Heart left ventricle (tissue), 16 donors: Measurements from ENCODE around the gene TRAF3. TPM values are rescaled to one million over a fixed set of nuclear protein-coding genes. Genes with fewer than 3 reads are reported as not detected.
A peak's percentile ranks its signal among the peaks of the same experiment; 100 is the strongest.

Experiments used
- ATAC-seq, 4 donors: fragments of 200-7000 bp; cut with Tn5 transposase; one replicate each; pipeline ENCODE4 v1.9.1; 2020 to 2022; ENCODE audit warnings: moderate library complexity in 4 of 4, mild to moderate bottlenecking in 3 of 4, moderate number of reproducible peaks in 1 of 4
- DNase-seq, 5 donors: peaks; one replicate each; pipeline ENCODE4 v3.0.0-alpha.2; 2020
- H3K27ac ChIP-seq, 12 donors: fragments of 200-600 bp; sonication (generic) in 4 of 12; one replicate each; pipeline versions ENCODE4 v1.5.0 to v1.8.0; 2016 to 2022; ENCODE audit warnings: mild to moderate bottlenecking in 2 of 12
- H3K27me3 ChIP-seq, 9 donors: fragments of 200-600 bp; sonication (generic) in 2 of 9; one replicate each; pipeline versions ENCODE4 v1.5.1 to v1.8.0; 2016 to 2022; ENCODE audit warnings: mild to moderate bottlenecking in 3 of 9
- H3K36me3 ChIP-seq, 9 donors: fragments of 200-600 bp; sonication (generic) in 2 of 9; one replicate each; pipeline versions ENCODE4 v1.5.0 to v1.8.0; 2018 to 2022; ENCODE audit warnings: mild to moderate bottlenecking in 2 of 9
- H3K4me1 ChIP-seq, 12 donors: fragments of 200-600 bp; sonication (generic) in 4 of 12; one replicate each; pipeline versions ENCODE4 v1.5.0 to v1.8.0; 2016 to 2022; ENCODE audit warnings: mild to moderate bottlenecking in 3 of 12
- H3K4me3 ChIP-seq, 12 donors: fragments of 200-600 bp; sonication (generic) in 4 of 12; one replicate each; pipeline versions ENCODE4 v1.5.0 to v1.8.0; 2017 to 2022; ENCODE audit warnings: mild to moderate bottlenecking in 9 of 12, moderate library complexity in 4 of 12
- H3K9me3 ChIP-seq, 12 donors: fragments of 200-600 bp; sonication (generic) in 4 of 12; one replicate each; pipeline versions ENCODE4 v1.5.0 to v1.8.0; 2016 to 2022; ENCODE audit warnings: mild to moderate bottlenecking in 1 of 12
- CTCF ChIP-seq, 12 donors: fragments of 200-600 bp; sonication (generic) in 4 of 12; IDR thresholded peaks; one replicate each; pipeline versions ENCODE4 v1.5.0 to v1.8.0; 2018 to 2022; ENCODE audit warnings: antibody characterized with exemption in 12 of 12, mild to moderate bottlenecking in 5 of 12
- POLR2A ChIP-seq, 2 donors: fragments of 450-650 bp; IDR thresholded peaks; one replicate each; pipeline ENCODE4 v1.6.1; 2017; ENCODE audit warnings: antibody characterized with exemption in 2 of 2, mild to moderate bottlenecking in 2 of 2, moderate library complexity in 2 of 2
- WGBS, 4 donors: extraction: QIAGEN DNeasy Blood & Tissue Kit in 2 of 4; methylation state at CpG; one replicate each; pipeline versions ENCODE4 v1.1.5 to v1.1.7; 2013 to 2018; 5-methylcytosine and 5-hydroxymethylcytosine counted together
- intact Hi-C, 10 donors: fragments of 100-400 bp; cut with DNase I; formaldehyde crosslinking; loops; one replicate each; pipeline versions ENCODE4 v1.11.1 to v1.14.2; 2022
- polyA plus RNA-seq, 2 donors: library from polyadenylated mRNA; stranded (reverse); fragments of 200-250 nt; gene quantifications; one replicate each; pipeline ENCODE4 v1.2.3, GENCODE V29; 2013
- total RNA-seq, 9 donors: library from RNA; depleted of rRNA in 2 of 9; stranded (reverse); fragments of >200 nt in 2 of 9; fragmentation: NEBNext Ultra II Directional in 3 of 9; extraction: Animal tissue kit (Norgen Biotek cat#: 25700) in 3 of 9; gene quantifications; one replicate each; pipeline versions ENCODE4 v1.1.0 to v1.2.4, GENCODE V29; 2016 to 2023
- donor health status: ischemic (EF 13 %, LVEDD 7.1; RV severe dilation, severe dysfunction).
- donor health status: healthy with polysubstance abuse.
- donor health status: DM: no; HTN: yes; CAD: no.
- donor health status: DM: no; HTN: no; CAD: no.
- donor health status: ischemic (EF 25% LVEDD 6.9; RV normal size, moderate dysfunction).
- donor health status: ischemic (EF 25% LVEDD 5.7; RV mildly dilated, moderate dysfunction).
- donor health status: healthy.
- donor health status: DM: yes; HTN: yes; CAD: no.
- donor health status: ischemic (EF 35%, LVEDD 5.7; RV mildly dilated, moderate dysfunction).
- donor health status: nonischemic (EF 11% LVEDD 7.7; RV severe dilation, severe dysfunction).
- donor health status: DM: yes; HTN: yes; CAD: no.
- donor health status: PGD.
- donor health status: ischemic (EF 29% LVEDD 5.4; RV normal size, mild dysfunction).
- donor health status: nonischemic (EF 23%, LVEDD 6.1; RV moderate dilation, normal function).

The TRAF3 gene
- total and polyA plus RNA-seq, 11 donors: 1.6 to 20.6 (median 10.6) TPM

- no peak for DNase-seq
- no peak for TF ChIP-seq CTCF (IDR thresholded peaks at IDR 0.05)
- no peak for TF ChIP-seq POLR2A (IDR thresholded peaks at IDR 0.05)
Measured at GRCh38 chr14:102916347-102917055, 139.3 kb downstream of the TRAF3 start.

GRCh38 chr14:102917056-102917385, 139.8 kb downstream of the TRAF3 start:
- TF ChIP-seq POLR2A (IDR thresholded peaks at IDR 0.05): no peak
- TF ChIP-seq CTCF (IDR thresholded peaks at IDR 0.05): no peak

More at GRCh38 chr14:102916347-102917055, 139.3 kb downstream of the TRAF3 start:
- intact Hi-C loops: loop anchor here (5.0 to 10.0 kb wide), 8 partner anchors 89 to 482 kb away; partner anchors contain the start of gene TRAF3 (in 2 of the 10)
- no peak for ATAC-seq
- H3K4me1 ChIP-seq: no peaks in the 10 kb centered on the region
- no peaks in the 10 kb centered on the region for H3K36me3 ChIP-seq
- no peaks in the 10 kb centered on the region for H3K9me3 ChIP-seq
- H3K27me3 ChIP-seq: no peaks in the 10 kb centered on the region
- no peak overlapping the region for H3K27ac ChIP-seq
- H3K4me3 ChIP-seq: no peak overlapping the region
- 78 to 84% (median 82%) methylated on average over 14 to 18 of the region's 18 CpGs for WGBS, 4 donors

GRCh38 chr14:102917469-102918211, 140.4 kb downstream of the TRAF3 start:
- Histone ChIP-seq H3K27ac (no peak overlapping the region), H3K27me3 (peaks cover under 1 to 10% (median 7%) of the 10 kb centered on the region in 9 donors), H3K4me1 (peaks cover 0 to 2% (median 0%) of the 10 kb centered on the region in 12 donors), H3K36me3 (no peaks in the 10 kb centered on the region), H3K9me3 (no peaks in the 10 kb centered on the region), H3K4me3 (no peak overlapping the region)
- ATAC-seq (peak in 2 of 4 donors; percentile 45 to 50), DNase-seq (peak in 1 of 5 donors; percentile 67)
- no peak for TF ChIP-seq POLR2A (IDR thresholded peaks at IDR 0.05)
- peak; percentile 44 to 68 (median 57) for TF ChIP-seq CTCF (IDR thresholded peaks at IDR 0.05)
- intact Hi-C loops: loop anchor here (2.0 to 10.0 kb wide), 9 partner anchors 90 to 483 kb away; partner anchors contain the start of gene TRAF3 (in 2 of the 10)
- WGBS, 4 donors: 24 to 37% (median 31%) methylated on average over 9 to 12 of the region's 12 CpGs

More at GRCh38 chr14:102917056-102917385, 139.8 kb downstream of the TRAF3 start:
- no peak for DNase-seq
- intact Hi-C loops: loop anchor here (5.0 to 10.0 kb wide), 8 partner anchors 90 to 482 kb away; partner anchors contain the start of gene TRAF3 (in 2 of the 10)
- peaks cover 0 to 4% (median under 1%) of the 10 kb centered on the region in 9 donors for H3K27me3 ChIP-seq
- no peaks in the 10 kb centered on the region for H3K9me3 ChIP-seq
- 88 to 94% (median 92%) methylated on average over 2 to 6 of the region's 6 CpGs for WGBS, 4 donors
- no peak for ATAC-seq
- no peaks in the 10 kb centered on the region for H3K36me3 ChIP-seq
- H3K4me3 ChIP-seq: no peak overlapping the region
- H3K4me1 ChIP-seq: no peaks in the 10 kb centered on the region
- no peak overlapping the region for H3K27ac ChIP-seq

- ATAC-seq: no peak
- 49 to 63% (median 56%) methylated on average over 2 of the region's 2 CpGs for WGBS, 4 donors
- no peak for DNase-seq
- Histone ChIP-seq H3K4me1 (peaks cover 0 to 10% (median 4%) of the 10 kb centered on the region in 12 donors), H3K27me3 (peaks cover 8 to 18% (median 15%) of the 10 kb centered on the region in 9 donors), H3K9me3 (no peaks in the 10 kb centered on the region), H3K36me3 (no peaks in the 10 kb centered on the region), H3K4me3 (no peak overlapping the region), H3K27ac (no peak overlapping the region)
- TF ChIP-seq CTCF (IDR thresholded peaks at IDR 0.05) (no peak), POLR2A (IDR thresholded peaks at IDR 0.05) (no peak)
- intact Hi-C loops: loop anchor here (2.0 to 10.0 kb wide), 9 partner anchors 91 to 484 kb away; partner anchors contain the start of gene TRAF3 (in 2 of the 10)
Measured at GRCh38 chr14:102918438-102918837, 141.2 kb downstream of the TRAF3 start.
